ENCODE data around the gene ZNF205. TPM values are rescaled to one million over a fixed set of nuclear protein-coding genes. Genes with fewer than 3 reads are reported as not detected.

Gene ZNF205
- total and polyA plus RNA-seq, 2 of the 13 experiments (the other 11 are each of a cell fraction or from before 2014, with no cell fraction given) = 5.8 to 10.2 TPM

GRCh38 chr16:3158026-3158509 lies 45.7 kb downstream of the ZNF205 start:
- Histone ChIP-seq H4K20me1 (ENCODE audit: insufficient read depth, low read length) (no peaks in the 10 kb centered on the region), H3K4me3 (replicated peaks in 1 of 3; ENCODE audit: insufficient read depth in 1 of 3, low read depth in 2 of 3, low read length in 3 of 3) (peak overlapping the region; percentile 68 to 87 (median 81)), H3K27ac (ENCODE audit: extremely low read length, insufficient read depth, low read length) (peak overlapping the region; percentile 63), H3K9ac (ENCODE audit: insufficient read depth, low read depth, low read length) (peak overlapping the region; percentile 78), H3K4me1 (ENCODE audit: insufficient read depth, low read length) (peaks cover 39% of the 10 kb centered on the region), H3K27me3 (ENCODE audit: control insufficient read depth in 1 of 2, insufficient read depth in 2 of 2, low read length in 2 of 2) (no peaks in the 10 kb centered on the region; a peak in 1 of 5 replicates), H2AFZ (ENCODE audit: low read length) (peak overlapping the region; percentile 37), H3K79me2 (ENCODE audit: insufficient read depth, low read length) (no peaks in the 10 kb centered on the region), H3K9me3 (ENCODE audit: low read length) (no peaks in the 10 kb centered on the region), H3K4me2 (ENCODE audit: low read depth, low read length) (peak overlapping the region; percentile 94), H3K36me3 (replicated peaks in 1 of 2; ENCODE audit: control insufficient read depth in 1 of 2, insufficient read depth in 2 of 2, low read length in 2 of 2) (no peaks in the 10 kb centered on the region)
- BruUV-seq (replicated peaks) = no TSS peak
- ChIA-PET CTCF (ENCODE audit: low intra/inter-chr PET ratio, low total read pairs) (no interaction called here), POLR2A (interaction anchor here (0.9 to 5.1 kb wide), 19 partner anchors 8 to 243 kb away, joined by 3 to 51 read pairs (median 5); partner anchors contain the start of genes OR1F1, TNFRSF12A, ZNF174 and ZNF213)
- 3% methylated on average over 15 of the region's 27 CpGs for WGBS (ENCODE audit: low lambda C conversion rate)
- in situ Hi-C loops (cut with HindIII; ENCODE audit: extremely low pct_ligation_motif_present, low pct_unique_long_range_greater_than_20kb) (no loop called here), intact Hi-C loops (cut with micrococcal nuclease; ENCODE audit: unreplicated experiment) (no loop called here)
- DNase-seq (ENCODE audit: low spot score) = no peak
- FAIRE-seq = no peak
- ATAC-seq = peak; percentile 31
- 0 out of 2 replicates have a peak, but pooled peaks have one; percentile 6 for TF ChIP-seq ZNF563 (CRISPR knock-in tag; IDR thresholded peaks at IDR 0.05)
- TF ChIP-seq RAD21 (CRISPR knock-in tag; IDR thresholded peaks at IDR 0.05) = no peak
- TF ChIP-seq ZNF777 (CRISPR knock-in tag; IDR thresholded peaks at IDR 0.05) = peak; percentile 10; the same call in 1 of the 2 replicates
- no peak for TF ChIP-seq ZC3H4 (CRISPR knock-in tag; IDR thresholded peaks at IDR 0.05; ENCODE audit: borderline replicate concordance)
- TF ChIP-seq ZNF530 (CRISPR knock-in tag; IDR thresholded peaks at IDR 0.05; ENCODE audit: low read depth) = no peak
- no peak for TF ChIP-seq ARNT (IDR thresholded peaks at IDR 0.05)
- TF ChIP-seq ZBTB43 (CRISPR knock-in tag; conservative IDR thresholded peaks at IDR 0.05) = no peak
- no peak for TF ChIP-seq ZNF646 (CRISPR knock-in tag; IDR thresholded peaks at IDR 0.05)
- TF ChIP-seq MTA3 (CRISPR knock-in tag; IDR thresholded peaks at IDR 0.05) = no peak
- no peak for TF ChIP-seq SRSF9 (IDR thresholded peaks at IDR 0.05; ENCODE audit: borderline replicate concordance, insufficient read depth, low read depth, low read length, poor library complexity, severe bottlenecking)
- TF ChIP-seq HDAC1 (CRISPR knock-in tag; IDR thresholded peaks at IDR 0.05) = no peak
- TF ChIP-seq PRPF4 (IDR thresholded peaks at IDR 0.05; ENCODE audit: low read depth, low read length, poor library complexity, severe bottlenecking) = no peak
- TF ChIP-seq NKX3-1 (CRISPR knock-in tag; IDR thresholded peaks at IDR 0.05) = no peak
- TF ChIP-seq PBX3 (CRISPR knock-in tag; IDR thresholded peaks at IDR 0.05; ENCODE audit: borderline replicate concordance) = no peak
- no peak for TF ChIP-seq NFKBIZ (CRISPR knock-in tag; IDR thresholded peaks at IDR 0.05)
- TF ChIP-seq ZNF143 (CRISPR knock-in tag; IDR thresholded peaks at IDR 0.05) = no peak
- TF ChIP-seq HIVEP1 (CRISPR knock-in tag; IDR thresholded peaks at IDR 0.05) = no peak
- no peak for TF ChIP-seq GTF2F1 (IDR thresholded peaks at IDR 0.05; ENCODE audit: low read length)

All from HepG2 (cell line).